SH-SY5Y (cell line): Measurements from ENCODE around the gene GGT7.

ENCODE experiments used
- GATA2 ChIP-seq: IDR thresholded peaks from 2 replicates; pipeline ENCODE4 v1.6.1; 2011; ENCODE audit warnings: mild to moderate bottlenecking, low read depth, low read length
- GATA3 ChIP-seq: IDR thresholded peaks from 2 replicates; pipeline ENCODE4 v1.6.1; 2011; ENCODE audit warnings: low read depth, mild to moderate bottlenecking, low read length, moderate library complexity

The GGT7 gene

DNA sequence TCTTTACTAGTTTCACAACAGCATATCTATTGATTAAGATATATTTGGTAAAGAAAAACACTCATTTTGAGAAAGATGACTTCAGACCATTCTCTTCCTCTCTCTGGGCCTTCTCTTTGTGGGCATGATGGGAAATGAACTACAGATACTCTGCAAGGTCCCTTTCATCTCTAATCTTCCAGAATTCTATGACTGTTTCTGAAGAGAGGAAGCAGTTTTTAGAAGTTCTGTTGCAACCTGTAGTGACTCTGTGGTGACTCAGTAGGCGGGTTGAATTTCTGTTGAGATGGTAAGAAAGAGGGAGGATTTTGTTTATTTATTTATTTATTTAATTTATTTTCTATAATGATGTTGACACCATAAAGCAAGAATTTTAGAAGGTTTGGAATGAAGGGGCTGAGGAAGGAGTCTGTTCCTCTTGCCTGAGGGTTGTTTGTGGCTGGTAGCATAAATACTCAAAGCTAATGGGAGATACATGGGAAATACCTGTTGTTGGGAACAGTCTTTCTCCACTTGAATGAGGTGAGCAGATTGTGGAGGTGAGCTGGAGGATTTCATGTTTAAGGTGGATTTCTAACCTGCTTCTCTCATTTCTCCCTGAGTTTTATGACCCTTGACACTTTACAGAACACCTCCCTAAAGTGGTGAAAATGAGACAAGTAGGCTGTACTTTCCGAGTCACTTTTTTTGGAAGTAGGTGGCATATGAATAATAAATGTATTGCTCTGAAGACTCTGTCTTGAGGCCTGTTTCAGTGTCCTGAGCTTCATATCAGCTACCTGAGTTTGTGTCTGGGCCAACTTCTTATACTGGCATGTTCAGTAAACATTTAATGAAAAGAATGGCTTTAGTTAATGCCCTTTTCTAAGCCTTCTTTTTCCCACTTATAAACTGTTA, 18.8 kb upstream of the GGT7 start:
- TF ChIP-seq GATA2 = no peak
- no peak for TF ChIP-seq GATA3

DNA sequence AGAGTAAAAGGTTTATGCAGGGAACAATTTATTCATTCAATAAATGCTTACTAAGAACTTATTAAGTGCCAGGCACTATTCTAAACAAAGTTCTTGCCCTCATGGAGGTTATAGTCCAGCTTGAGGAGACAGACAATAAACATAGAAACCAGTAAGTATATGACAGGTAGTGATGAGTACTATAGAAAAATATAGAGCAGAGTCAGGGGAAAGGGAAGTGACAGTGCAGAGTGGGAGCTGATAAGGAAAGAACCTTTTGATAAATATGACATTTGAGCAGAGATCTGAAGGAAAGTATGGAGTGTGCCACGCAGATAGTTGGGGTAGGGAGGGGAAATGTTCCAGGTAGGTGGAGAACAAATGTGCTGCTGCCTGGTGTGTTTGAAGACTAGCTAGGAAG, 15.8 kb upstream of the GGT7 start:
- TF ChIP-seq GATA2 (no peak), GATA3 (no peak)

DNA sequence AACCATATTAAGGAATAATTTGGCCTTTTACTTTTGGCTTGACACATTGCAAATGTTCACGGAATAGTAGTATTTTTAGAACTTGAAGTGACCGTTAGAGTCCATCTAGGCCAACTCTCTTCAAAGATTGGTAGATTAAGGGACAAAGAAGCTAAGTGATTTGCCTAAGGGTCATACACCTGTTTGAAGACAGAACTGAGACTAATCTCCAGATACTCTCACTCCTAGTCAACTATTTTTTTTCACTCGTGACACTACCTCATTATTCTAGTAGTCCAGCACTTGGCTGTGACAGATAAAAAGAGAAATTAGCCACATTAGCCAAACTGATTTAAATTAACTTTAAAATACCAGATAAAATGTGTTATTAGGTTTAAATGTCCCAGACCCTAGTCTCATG, 14.4 kb upstream of the GGT7 start:
- TF ChIP-seq GATA3 = no peak

DNA sequence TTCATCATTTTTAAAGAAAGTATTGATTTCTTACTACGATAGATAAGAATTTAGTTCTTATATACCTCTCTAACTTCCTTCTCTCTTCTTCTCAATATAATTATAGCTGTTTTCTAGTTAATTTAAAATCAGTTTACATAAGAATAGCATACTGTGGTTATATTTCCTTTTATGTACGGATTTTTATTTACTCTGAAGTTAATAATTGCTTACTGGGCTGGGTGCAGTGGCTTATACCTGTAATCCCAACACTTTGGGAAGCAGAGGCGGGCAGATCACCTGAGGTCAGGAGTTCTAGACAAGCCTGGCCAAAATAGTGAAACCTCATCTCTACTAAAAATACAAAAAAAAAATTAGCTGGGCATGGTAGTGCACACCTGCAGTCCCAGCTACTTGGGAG, 13.5 kb upstream of the GGT7 start:
- TF ChIP-seq GATA2 (no peak), GATA3 (no peak)

DNA sequence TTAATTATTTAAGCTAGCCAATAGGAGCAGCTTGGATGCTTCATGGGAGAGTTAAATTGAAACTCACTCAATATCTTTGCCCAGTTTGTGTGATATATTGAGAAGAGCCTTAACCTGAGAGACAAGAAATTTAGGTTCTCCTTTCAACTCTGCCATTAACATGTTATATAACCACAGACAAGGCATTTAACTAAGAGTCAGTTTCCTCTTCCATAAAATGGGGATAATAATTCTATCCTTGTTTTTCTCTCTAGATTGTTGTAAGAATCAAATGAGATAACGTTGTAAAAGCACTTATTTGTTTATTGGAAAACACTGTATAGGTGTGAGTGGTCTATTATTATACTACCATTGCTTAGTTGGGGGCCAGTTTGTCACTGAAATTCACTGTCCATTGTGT, 11.6 kb upstream of the GGT7 start:
- TF ChIP-seq GATA2 (no peak), GATA3 (no peak)

DNA sequence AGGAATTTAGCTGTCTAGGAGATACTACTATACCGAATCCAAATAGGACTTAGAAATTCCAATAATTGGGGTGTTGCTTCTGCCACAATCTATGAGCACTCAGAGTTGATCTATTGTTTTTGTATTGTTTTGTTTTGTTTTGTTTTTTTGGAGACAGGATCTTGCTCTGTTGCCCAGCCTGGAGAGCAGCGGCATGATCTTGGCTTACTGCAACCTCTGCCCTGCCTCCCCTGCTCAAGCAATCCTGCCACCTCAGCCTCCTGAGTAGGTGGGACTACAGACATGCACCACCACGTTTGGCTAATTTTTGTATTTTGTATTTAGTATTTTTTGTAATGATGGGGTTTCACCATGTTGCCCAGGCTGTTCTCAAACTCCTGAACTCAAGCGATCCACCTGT, 11.2 kb upstream of the GGT7 start:
- TF ChIP-seq GATA3 (no peak), GATA2 (no peak)

DNA sequence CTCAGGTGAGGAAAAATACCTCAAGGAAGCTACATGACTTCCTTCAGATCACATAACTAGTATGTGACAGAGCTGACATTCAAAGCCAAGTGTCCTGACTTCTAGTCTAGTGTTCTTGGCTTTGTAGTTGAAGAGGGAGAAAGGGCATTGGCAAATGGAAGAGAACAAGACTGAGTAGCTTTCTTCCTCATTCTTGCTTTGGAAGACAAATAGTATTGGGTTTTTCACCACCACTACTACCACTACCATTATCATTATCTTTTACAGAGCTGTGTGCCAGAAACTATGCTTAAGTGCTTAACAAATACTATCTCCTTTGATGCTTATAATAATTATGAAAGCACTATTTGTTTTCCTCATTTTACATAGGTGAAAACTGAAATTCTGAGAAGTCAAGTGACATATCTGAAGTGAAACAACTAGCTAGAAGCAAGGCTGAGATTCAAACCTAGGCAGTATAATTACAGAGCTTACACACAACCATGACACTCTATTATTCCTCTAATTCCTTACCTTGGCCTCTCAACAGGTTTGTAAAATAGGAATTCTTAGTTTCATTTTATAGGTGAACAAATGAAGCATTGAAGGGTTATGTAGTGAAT, 10.5 kb upstream of the GGT7 start:
- no peak for TF ChIP-seq GATA2
- TF ChIP-seq GATA3 = no peak

DNA sequence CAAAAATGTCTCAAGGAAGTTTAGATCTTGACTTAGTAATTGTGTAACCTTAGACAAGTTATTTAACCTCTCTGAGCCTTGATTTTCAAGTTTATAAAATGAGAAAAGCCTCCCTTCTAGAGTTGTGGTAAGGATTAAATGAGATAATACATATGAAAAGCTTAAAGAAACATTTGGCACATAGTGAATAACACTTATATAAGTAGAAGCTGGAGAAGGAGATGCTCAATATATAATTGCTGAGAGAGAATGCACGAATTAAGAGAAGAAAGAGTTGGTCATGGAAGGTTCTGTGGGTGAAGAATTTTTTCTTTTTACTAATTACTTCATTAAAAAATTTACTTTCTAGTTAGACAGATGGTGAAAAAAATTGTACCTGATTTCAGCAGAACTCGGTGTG, 9.0 kb upstream of the GGT7 start:
- TF ChIP-seq GATA2 = no peak
- TF ChIP-seq GATA3 = no peak

DNA sequence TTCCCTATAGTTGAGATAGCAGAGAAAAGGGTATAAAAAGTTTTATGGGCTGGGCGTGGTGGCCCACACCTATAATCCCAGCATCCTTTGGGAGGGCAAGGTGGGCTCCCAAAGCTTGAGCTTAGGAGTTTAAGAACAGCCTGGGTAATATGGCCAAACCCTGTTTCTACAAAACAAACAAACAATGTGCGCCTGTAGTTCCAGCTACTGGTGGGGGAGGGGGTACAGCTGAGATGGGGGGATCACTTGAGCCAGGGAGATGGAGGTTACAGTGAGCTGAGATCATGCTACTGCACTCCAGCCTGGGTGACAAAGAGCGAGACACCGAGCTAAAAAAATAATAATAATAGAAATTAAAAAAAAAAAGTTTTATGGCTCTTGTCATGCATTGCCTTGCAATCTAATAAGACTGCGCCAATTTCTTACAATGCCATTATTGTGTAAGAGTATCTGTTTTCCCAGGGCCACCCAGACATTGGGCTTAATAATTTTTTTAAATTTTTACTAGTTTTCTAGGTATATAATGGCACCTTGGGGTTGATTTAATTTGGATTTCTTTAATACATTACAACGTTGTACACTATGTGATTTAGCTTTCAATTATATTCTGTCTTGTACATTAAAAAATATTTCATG, 7.7 kb upstream of the GGT7 start:
- TF ChIP-seq GATA2 (no peak), GATA3 (no peak)

DNA sequence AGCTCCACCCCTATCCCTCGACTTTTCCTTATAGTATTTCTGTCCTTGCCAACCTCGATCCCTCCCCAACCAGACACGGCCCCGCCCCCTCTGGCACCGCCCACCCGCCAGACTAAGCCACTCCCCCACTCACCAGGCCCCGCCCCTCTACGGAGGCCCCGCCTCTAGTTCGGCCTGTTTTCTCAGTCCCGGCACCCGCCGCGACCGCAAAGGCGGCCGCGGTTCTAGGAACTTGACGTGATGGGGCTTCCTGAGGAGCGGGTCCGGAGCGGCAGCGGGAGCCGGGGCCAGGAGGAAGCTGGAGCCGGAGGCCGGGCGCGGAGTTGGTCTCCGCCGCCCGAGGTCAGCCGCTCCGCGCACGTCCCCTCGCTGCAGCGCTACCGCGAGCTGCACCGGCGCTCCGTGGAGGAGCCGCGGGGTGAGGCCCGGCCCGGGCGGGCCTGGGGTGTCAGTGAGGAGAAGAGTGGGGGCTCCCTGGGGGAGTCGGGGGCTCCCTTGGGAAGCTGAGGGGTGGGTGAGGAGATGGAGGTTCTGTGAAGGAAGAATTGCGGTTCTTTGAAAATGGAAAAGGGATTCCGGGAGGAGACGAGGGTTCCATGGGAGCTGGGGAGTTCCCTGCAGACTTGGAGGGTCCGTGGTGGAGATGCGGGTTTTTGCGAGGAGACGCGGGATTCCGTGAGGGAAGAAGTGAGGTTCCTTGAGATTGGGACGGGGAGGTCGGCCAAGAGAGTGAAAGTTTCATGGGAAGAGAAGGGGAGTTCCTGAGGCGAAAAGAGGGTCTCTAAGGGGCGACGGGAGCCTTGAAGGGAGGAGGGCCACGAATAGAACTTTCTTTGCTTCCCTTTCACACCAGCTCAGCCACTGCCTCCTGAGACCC, 4.0 kb upstream of the GGT7 start, which contains the start of gene ACSS2:
ACSS2 (plus strand) TSS at position 207 of the 877 bp plus-strand sequence; CDS start at position 241, 34 bp downstream.
- no peak for TF ChIP-seq GATA2
- TF ChIP-seq GATA3 = no peak

DNA sequence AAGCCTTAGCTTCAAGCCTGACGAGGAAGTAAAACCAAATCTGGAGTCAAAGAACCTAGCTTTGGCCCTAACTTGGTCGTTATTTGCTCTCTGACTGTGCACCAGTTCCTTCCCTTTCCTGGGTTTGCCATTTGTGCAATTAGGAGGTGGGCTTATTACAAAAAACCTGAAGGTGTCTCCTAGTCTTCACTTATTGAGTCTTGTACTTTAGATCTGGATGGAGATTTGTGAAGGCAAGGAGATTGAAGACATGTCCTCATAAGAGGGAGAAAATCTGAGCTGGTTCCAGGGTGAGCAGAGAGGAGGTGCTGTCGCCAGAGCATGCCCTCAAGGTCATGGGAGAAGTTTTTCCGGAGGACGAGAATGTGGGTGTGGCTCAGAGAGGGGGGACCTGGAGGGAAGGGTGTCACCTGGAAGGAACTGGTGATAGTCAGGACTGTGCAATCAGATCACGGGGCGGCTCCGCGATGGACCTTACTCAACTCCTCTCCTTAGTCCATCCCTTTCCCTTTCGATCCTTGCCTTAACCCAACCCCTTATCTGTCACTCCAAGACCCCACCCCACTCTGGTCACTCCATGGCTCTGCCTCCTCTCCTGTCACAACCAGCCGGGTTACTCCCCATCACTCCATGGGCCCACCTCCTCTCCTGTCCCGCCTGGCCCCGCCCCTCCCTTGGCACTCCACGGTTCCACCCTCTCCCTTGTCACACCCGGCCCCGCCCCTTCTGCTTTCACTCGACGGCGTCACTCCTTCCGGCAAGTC, 3.2 kb upstream of the GGT7 start:
- TF ChIP-seq GATA2 (no peak), GATA3 (no peak)

DNA sequence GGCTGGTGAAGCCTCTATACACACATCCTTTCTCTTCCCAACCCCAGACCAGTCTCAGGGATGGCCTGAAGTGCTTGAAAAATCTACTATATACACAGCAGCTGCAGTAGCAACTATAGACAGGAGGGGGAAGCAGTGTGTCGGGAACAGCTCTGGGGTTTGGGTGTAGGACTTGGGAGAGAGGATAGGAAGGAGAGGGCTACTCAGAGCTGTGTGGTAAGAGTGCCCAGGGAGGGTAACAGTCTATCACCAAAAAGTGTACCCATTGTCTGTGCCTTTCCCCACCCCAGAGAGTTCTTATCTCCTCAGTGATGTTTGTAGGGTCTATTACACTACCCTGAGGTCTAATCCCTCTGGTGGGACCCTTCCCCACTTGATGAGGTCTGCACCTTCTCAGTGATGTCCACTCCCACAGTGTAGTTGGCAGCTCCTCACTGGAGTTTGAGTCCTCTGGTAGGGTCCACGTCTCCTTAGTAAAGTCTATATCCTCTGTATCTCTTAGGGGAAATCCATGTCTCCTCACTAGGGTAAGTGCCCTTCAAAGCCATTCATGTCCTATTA, 1.5 kb upstream of the GGT7 start:
- TF ChIP-seq GATA3 = no peak
- no peak for TF ChIP-seq GATA2

DNA sequence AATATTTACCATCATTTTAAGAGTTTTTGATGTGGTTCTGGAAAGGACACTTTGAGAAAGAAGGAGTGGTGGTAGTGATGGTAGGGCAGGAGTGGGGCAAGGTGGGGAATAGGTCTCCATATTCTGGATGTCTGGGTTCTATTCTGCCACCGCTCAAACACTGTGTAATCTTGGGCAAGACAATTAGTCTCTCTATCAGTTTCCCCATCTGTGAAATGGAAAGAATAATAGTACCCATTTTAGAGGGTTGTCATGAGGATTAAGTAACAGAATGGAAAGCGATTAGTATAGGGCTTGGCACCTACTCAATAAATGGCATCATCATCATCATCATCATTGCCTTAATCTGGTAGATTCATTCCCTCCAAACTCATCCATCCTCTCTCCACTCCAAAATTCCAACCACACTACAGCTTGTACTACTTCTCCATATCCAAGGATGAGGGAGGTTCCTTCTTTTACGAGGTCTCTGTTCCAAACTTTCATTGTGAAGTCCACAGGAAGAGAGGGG, 982 bp upstream of the GGT7 start:
- TF ChIP-seq GATA2 = no peak
- TF ChIP-seq GATA3 = no peak
